B cell (primary cell): ENCODE measurements around the gene GAPT.

Experiments
- EZH2 ChIP-seq: IDR thresholded peaks from 2 replicates; pipeline ENCODE4 v1.6.1; 2012; ENCODE audit warnings: borderline replicate concordance, low read depth, mild to moderate bottlenecking, moderate library complexity, low read length; ENCODE audit not compliant: insufficient read depth, poor library complexity, severe bottlenecking
- TF ChIP-seq, protein P1 (sequence below): fragments of 200-600 bp; IDR thresholded peaks from one replicate; pipeline ENCODE4 v1.8.0; 2022; ENCODE audit warnings: antibody characterized with exemption, mild to moderate bottlenecking

DNA sequence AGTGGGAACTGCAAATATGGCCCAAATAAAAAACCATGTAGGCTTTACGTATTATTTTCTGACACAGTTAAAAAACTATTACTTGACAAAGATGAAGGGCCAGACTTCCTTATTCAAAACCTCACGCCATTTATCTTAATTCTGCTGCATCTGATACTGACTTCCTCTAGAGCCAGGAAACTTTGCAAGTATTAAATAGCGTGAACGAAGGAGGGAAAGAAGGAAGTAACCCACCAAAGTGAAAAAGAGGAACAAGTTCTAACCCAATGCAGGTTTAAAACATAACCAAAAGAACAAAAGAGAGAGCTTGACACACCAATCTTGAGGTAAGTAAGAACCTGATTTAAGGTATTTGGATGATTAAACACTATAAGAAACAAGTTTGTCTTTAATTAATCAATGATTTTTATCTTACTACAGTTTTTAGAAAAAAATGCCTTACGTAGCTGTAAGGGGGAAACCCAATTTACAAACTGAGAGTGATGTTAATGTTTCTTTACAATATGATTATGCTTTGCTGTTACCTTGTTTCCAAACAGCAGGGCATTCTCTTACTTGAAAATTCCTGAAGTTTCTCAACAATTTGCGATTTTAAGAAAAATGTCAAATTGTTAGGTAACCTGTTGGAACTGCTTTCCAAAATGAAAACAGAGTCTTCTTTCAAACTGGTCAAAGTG is at the start of gene GAPT:
- TF ChIP-seq, protein P1, sequence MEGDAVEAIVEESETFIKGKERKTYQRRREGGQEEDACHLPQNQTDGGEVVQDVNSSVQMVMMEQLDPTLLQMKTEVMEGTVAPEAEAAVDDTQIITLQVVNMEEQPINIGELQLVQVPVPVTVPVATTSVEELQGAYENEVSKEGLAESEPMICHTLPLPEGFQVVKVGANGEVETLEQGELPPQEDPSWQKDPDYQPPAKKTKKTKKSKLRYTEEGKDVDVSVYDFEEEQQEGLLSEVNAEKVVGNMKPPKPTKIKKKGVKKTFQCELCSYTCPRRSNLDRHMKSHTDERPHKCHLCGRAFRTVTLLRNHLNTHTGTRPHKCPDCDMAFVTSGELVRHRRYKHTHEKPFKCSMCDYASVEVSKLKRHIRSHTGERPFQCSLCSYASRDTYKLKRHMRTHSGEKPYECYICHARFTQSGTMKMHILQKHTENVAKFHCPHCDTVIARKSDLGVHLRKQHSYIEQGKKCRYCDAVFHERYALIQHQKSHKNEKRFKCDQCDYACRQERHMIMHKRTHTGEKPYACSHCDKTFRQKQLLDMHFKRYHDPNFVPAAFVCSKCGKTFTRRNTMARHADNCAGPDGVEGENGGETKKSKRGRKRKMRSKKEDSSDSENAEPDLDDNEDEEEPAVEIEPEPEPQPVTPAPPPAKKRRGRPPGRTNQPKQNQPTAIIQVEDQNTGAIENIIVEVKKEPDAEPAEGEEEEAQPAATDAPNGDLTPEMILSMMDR, result no peak
- no peak for TF ChIP-seq EZH2
